NCI-H345 (cell line): ENCODE measurements around the gene EBP.

Source experiments
- DNase-seq: peaks from one replicate; lab custom pipeline; 2025; lab: John Stamatoyannopoulos, UW

The EBP gene

GRCh38 chrX:48521353-48522243, at the start of gene EBP:
TSS of gene EBP (plus strand) at chrX:48521808. CDS start at chrX:48523772, 1,964 bp downstream.
- DNase-seq: peak; percentile 97

GRCh38 chrX:48472225-48472624, 49.4 kb upstream of the EBP start:
- no peak for DNase-seq

- no peak for DNase-seq
Measured at GRCh38 chrX:48472851-48473703, 48.5 kb upstream of the EBP start.

- no peak for DNase-seq
Measured at GRCh38 chrX:48473704-48473990, 48.0 kb upstream of the EBP start.

GRCh38 chrX:48474127-48474526, 47.5 kb upstream of the EBP start:
- DNase-seq: no peak

GRCh38 chrX:48474581-48474980, 47.0 kb upstream of the EBP start:
- DNase-seq: no peak

- DNase-seq: no peak
Measured at GRCh38 chrX:48475296-48475695, 46.3 kb upstream of the EBP start.

- DNase-seq: peak; percentile 85
Measured at GRCh38 chrX:48475774-48476577, 45.6 kb upstream of the EBP start, which contains the start of gene FTSJ1. TSS of gene FTSJ1 (plus strand) at chrX:48476199. CDS start at chrX:48478048, 1,849 bp downstream.

- DNase-seq: no peak
Measured at GRCh38 chrX:48476919-48477318, 44.7 kb upstream of the EBP start.

GRCh38 chrX:48477960-48478755, 43.5 kb upstream of the EBP start:
- DNase-seq: no peak

- no peak for DNase-seq
Measured at GRCh38 chrX:48478806-48479205, 42.8 kb upstream of the EBP start.

GRCh38 chrX:48480142-48480541, 41.5 kb upstream of the EBP start:
- no peak for DNase-seq

- DNase-seq: no peak
Measured at GRCh38 chrX:48480583-48480982, 41.0 kb upstream of the EBP start.

- DNase-seq: no peak
Measured at GRCh38 chrX:48482526-48482925, 39.1 kb upstream of the EBP start.

- no peak for DNase-seq
Measured at GRCh38 chrX:48487362-48487798, 34.2 kb upstream of the EBP start.

GRCh38 chrX:48488034-48488433, 33.6 kb upstream of the EBP start:
- DNase-seq: no peak

- no peak for DNase-seq
Measured at GRCh38 chrX:48489296-48489695, 32.3 kb upstream of the EBP start.

- DNase-seq: no peak
Measured at GRCh38 chrX:48489892-48490291, 31.7 kb upstream of the EBP start.

GRCh38 chrX:48490661-48491060, 30.9 kb upstream of the EBP start:
- DNase-seq: no peak

- no peak for DNase-seq
Measured at GRCh38 chrX:48491809-48492208, 29.8 kb upstream of the EBP start.

- DNase-seq: no peak
Measured at GRCh38 chrX:48492293-48492910, 29.2 kb upstream of the EBP start.
